HG02759 (cell line): ENCODE results near the gene LGALS3BP.

Source experiments
- ATAC-seq: cut with Tn5 transposase; IDR thresholded peaks from one replicate; pipeline ENCODE4 v1.9.1; 2021; ENCODE audit warnings: mild to moderate bottlenecking, moderate library complexity; ENCODE audit not compliant: unreplicated experiment

The LGALS3BP gene

DNA sequence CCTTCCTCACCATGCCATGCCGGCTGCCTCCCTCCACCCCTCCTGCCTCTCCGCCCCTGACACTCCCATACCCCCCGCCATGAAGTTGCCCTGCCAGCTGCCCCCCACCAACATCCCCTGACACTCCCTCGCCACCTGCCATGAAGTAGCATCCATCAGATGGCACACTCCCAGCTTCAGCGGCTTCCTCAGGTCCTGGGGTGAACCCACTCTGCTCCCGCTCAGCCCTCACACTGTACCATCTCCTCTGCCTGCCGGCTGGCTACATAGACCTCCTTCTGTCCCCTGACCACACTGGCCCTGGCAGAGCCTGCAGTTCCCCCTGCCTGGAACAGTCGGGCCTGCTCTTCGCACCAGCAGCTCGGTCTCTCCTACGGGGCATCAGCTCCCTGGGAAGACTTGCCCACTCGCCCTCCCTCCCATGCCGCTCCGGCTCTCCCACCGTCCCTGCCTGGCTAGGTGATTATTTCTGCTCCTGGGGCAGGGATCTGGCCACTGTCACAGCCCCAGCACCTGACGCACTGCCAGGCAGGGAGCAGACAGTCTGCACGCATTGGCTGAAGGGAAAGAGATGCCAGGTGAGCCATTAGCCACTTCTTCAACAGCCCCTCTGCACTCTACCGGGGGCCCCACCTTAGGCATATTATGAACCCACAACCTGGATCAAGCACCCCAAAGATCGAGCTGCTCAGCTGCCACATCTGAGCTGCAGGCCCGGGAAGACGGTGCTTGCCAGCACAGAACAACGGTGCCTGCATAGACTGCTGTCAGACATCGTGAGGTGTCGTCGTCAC, 20.9 kb upstream of the LGALS3BP start:
- ATAC-seq, result no peak

DNA sequence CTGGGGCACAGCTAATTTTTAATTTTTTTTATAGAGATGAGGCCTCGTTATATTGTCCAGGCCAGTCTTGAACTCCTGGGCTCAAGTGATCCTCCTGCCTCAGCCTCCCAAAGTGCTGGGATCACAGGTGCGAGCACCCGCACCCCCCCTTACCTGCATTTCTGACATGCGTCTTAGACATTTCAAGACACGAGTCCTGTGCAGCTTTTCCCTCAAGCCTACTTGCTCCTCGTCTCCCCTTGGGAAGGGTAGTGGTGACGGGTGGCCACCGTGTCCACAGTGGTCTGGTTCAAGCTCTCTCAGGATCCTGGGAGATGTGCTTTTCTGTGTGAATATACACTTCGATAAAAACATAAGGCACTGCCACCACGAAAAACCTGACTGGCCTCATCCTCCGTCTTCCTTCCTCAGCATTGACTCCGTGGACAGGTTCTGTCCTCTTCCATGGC, 20.2 kb upstream of the LGALS3BP start:
- no peak for ATAC-seq

DNA sequence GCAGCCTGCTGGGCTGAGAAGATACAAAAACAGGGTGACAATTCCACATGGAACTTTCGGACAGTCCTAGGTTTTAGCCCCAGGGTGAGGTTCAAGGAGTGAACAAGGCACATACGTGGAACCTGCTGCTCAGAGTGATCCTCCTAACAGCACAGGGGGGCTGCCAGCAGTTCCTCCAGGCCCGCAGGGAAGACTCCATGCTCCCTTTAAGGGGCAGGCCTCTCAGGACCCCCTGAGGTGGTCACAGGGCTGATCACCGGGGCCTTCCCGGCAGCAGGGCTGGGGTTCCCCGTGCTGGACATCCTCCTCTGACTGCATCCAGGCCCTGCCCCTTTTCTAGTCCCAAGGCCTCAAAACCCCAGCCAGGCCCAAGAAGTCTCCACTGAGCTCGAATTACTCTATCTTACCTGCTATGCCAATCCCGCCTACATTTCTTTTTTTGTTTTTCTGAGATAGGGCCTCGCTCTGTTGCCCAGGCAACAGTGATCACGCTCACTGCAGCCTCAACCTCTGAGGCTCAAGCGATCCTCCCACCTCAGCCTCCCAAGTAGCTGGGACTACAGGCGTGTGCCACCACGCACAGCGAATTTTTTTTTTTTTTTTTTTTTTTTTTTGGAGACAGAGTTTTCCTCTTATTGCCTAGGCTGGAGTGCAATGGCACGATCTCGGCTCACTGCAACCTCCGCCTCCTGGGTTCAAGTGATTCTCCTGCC, 19.5 kb upstream of the LGALS3BP start:
- no peak for ATAC-seq

DNA sequence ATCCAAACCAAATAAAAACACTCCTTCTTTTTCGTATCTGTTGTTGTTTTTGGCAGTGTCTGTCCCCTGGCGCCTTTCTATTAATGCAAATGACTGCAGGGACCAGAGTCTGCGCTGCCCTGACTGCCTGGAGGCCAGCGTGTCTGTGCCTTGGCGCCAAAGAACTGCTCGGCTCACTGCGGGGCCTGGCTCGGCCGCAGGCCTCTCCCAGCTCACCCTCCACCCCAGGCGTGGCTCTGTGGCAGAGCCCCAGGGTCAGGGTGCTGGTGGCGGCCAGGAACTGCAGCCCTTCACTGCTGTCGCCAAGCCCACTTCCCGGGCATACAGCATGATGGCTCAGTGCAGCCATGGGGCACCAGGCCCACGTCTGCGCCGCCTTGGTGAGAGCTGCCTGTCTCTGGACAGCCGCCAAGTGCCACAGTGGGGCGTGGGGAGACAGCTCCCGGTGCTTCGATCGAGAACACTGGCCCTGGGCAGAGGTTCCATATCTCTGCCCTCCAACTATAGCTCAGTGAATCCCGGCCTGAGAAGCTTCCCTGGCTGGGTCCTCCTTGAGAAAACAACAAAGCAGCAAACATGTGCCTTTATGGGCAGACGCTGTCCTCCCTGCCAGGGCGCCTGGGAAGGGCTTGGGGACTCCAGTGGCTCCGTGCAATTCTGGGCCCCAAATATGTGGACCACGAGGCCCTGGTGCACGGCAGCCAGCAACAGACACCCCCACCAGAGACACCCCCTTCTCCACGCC, 18.8 kb upstream of the LGALS3BP start:
- ATAC-seq, result no peak

DNA sequence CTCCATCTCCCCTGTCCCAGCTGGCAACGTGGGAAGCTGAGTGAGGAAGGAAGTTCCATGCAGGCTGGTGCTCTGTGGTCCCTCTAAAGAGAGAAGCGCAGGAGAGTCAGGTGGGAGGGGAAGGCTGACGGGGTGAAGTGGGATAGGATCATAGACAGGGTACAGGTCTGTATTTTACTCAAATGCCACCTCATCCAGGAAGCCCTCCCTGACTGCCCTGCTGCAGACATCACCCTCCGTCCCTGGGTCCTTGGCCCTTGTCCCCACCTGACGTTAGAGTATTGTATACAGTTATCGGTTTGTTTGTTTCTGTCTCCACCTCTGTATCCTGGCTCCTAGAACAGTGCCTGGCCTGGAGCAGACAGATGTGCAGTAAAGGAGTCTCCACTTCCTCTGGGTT, 18.2 kb upstream of the LGALS3BP start:
- no peak for ATAC-seq

DNA sequence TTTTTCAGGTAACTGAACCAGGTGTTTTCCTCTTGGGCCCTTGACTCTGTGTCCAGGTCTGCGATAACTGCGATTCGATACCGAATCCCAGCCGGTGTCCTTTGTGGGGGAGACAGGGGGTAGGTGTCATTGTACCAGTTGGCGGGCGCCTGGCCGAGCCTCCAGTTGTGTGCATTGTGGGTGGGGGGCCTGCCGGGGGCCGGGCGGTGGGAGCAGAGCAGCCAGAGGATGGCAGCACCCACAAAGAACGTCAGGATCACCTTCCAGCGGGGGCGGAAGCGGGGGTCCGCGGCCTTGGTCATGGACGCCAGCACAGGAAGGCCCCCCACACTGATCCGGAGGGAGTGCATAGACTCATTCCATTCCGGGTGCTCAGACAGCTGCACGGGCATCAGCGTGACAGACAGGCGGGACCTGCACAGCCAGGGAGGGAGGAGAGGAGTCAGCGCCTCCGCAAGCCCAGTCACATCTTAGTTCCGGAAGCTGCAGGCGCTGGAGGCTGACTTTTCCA, 17.6 kb upstream of the LGALS3BP start:
- ATAC-seq, result no peak

DNA sequence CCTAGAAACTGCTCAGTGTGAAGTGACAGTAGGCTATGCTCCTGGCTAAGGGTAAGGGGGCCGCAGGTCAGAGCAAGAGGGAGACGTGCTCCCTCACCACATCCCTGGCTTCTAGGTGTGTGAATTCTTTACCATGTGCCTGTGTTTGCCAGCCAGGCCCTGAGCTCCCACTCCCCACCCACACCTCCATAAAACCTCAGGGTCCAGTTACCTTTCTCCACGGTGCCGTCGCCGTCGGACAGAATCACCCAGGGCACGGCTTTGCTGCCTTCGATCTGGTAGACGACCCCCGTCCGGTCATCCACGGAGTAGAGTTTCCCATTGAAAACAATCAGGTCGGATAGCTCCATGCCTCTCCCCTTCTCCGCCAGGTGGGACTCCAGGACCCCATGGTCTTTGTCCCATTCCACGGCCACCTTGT, 17.1 kb upstream of the LGALS3BP start:
- ATAC-seq, result no peak

DNA sequence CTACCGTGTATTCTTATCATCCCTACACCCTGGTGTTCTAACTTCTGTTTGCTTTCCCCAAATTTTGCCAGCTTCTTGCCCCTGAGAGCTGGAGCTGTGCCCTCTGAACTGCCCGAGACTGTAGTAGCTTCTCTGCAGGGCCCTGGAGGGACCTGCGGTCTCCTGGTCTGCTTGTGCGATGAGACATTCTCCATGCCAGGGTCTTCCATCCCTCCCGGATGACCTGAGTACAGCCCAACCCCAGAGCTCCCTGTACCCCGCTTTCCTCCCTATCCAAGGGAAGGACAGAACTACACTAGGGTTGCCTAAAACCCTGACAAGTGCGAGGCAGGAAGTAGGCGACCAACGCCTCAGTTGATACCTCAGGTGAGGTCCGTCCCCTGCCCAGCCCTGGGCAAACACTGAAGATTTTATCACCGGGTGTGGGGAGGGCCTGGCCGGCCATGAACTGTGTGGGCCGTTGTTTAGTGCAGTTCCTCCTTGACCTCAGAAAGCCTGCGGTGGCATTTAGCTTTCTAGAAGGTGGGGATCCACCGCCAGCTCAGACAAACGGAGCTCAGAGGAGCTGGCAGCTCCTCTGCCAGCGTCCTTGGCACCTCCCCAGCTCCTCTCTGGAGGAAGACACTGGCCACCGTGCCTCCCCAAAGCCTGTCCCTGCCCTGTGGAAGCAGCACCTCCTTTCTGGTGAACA, 16.2 kb upstream of the LGALS3BP start:
- ATAC-seq, result no peak

DNA sequence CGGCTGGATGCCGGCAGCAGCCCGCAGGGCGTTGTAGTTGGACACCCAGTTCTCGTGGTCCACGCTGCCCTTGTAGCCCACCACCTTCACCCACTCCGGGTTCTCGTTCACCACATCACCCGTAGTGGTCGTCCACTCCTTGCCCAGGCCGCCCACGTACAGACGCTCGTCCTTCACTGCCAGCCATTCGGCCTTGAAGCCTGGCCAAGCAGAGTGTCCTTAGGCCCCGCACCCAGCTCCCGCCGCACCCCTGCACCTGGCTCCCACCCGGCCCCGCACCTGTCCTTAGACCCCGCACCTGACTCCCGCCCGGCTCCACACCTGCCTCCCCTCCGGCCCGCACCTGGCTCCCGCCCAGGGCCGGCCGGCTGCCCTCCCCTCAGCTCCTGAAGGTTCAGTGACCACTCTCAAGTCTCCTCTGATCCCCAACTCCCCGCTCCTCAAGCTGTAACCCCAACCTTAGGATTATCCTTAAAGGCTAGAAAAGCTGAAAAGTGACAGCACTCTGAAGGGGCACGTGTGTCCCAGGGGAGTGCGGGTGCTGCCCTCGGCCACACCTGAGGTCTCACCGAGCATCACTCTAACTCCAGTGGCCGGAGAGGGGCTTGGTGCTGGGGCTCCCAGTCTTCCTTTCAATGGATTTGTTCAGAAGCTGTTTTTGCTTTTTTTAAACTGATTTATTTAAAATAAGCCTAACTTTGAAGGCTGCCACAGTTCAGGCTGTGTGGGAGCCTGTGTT, 15.5 kb upstream of the LGALS3BP start:
- no peak for ATAC-seq

DNA sequence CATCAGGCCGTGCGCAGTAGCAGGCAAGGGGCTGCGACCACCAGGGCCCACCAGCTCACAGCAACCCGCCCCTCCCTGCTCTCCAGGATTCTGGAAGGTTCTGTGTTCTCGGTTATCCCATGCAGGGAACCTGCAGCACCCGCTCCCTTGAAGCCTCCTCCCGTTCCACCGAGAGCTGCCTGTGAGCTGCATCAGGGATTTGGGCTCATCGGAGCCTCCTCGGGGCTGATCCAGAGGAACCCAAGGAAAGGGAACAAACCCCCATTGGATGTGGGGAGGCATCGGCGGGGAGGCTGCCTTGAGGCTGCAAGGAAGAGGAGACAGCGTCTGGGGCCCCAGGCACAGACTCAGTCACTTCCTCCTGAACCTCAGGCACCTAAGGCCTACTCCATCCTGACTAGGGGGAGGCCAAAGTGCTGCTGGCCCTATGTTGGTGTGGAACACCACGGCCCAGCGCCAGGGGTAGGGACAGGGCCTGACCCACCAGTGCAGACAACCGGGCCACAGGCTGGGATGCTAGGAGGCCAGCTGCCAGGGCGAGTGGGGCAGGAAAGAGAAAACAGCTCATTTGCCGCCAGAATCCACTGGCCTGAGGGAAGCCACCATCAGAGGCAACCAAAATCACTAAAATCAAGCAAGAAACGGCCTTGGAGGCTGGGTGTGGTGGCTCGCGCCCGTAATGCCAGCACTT, 14.4 kb upstream of the LGALS3BP start:
- no peak for ATAC-seq

DNA sequence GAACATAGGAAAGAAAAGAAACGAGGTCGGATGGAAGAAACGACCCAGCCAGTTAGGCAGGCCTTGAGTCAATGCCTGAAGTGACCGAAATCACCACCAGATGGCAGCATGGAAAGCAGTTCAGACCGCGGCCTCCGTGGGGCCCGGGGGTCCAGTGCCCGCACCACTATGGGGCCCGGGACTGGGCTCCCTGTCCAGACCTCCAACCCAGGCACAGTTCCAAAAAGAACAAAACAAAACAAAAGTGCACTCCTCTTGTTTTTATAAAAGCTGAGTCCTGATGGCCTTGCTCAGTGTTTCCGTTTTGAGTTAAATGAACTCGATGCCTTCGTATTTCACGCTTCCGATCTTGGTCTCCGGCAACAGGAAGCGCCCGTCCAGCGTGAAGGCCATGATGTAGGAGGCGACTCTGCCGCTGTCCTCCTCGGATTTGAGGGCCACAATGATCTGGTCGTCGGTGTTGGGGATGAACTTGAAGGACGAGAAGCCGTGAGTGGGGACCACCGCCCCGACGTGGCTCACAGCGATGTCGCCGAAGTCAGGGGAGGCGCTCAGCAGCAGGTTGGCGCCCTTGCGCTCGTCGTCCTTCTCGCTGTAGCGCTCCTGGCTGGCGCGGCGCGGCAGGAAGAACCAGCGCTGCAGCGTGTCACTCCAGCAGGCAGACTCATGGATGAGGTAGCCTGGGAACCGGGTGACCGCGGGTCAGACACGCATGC, 13.7 kb upstream of the LGALS3BP start:
- ATAC-seq, result no peak

DNA sequence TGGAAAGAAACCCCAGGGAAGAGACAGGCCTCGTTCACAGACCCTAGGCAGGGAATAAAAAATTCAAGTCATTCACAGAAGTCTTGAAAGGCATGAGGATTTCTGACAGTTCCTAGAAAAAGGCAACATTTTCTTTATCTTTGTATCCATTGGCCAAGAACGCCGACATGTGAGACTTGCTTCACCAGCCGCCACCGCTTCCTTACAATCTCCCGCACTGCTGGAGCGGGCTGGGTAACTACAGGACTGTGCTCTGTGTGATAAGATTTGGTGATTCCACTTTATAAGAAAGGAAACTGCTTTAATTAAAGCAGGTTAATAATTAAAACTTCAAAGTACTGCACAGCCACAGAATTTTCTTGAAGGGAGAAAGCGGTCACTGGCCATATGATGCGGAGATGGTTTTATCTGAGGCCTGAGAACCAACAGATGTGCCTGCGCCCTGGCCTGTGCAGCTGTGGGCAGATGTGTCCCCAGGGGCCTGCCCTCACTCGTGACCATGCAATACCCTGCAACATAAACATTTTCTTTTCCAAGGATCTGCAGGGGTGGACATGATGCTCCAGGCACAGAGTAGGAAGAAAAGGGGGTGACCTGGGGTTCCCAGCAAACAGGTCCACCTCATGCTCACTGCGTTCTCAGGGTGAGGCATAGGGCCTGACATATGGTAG, 13.0 kb upstream of the LGALS3BP start:
- ATAC-seq, result no peak

DNA sequence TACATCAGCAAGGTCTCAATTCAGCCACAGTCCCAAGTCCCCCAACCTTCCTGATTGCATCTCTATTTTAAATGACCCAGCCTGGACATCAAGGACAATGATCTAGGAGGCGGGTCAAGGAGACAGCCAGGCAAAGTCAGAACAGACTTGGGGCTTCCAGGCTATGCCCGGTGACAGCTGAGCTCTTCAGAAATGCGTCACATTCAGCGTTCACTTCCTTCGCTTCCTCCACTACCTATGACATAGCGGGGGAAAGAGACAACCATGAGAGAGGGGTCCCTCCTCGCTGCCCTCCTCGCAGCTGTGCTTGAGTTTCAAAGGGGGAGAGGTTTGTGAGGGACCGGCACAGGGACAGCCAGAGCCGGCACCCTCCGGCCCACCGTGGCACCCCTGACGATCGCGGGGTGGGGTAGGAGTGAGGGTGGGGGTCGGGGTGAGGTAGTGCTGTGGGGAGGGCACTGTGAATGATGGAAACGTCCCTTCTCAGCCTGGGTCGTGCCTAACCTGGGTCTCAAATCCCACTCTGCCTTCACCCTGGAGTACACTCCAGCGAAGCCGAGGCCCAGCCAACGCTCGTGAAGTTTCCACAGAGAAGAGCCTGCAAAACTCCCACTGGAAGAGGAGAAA, 12.3 kb upstream of the LGALS3BP start:
- ATAC-seq, result no peak

DNA sequence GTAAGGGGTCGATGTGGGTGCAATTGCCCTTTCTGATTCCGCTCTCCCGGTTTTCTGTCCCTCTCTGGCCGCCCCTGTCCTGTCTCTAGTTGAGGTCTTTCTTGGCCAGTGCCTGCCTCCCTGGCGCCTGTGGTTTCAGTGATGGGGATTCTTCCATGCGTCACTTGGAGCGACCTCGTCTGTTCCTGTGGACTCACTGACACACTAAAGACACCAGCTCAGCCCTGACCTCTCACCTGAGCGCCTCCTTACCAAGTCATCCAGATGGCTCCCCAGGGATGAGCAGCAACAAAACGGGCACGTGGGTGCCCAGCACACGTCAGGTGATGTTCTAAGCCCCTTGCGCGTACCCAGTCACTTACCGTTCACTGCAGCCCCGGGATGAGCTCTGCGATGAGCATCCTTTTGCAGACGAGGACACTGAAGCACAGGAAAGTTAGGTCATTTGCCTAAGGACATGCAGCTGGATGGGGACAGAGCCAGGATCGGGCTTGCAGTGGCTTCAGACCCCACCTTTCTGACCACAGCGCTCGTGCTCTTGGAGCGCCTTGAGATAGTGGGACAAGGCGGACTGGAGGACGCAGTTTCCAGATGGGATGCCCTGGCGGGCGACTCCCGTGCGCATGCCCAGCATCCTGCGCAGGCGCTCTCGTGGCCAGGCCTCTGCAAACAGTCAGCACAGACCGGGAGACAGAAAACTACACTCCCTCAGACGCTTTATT, 11.5 kb upstream of the LGALS3BP start:
- no peak for ATAC-seq

DNA sequence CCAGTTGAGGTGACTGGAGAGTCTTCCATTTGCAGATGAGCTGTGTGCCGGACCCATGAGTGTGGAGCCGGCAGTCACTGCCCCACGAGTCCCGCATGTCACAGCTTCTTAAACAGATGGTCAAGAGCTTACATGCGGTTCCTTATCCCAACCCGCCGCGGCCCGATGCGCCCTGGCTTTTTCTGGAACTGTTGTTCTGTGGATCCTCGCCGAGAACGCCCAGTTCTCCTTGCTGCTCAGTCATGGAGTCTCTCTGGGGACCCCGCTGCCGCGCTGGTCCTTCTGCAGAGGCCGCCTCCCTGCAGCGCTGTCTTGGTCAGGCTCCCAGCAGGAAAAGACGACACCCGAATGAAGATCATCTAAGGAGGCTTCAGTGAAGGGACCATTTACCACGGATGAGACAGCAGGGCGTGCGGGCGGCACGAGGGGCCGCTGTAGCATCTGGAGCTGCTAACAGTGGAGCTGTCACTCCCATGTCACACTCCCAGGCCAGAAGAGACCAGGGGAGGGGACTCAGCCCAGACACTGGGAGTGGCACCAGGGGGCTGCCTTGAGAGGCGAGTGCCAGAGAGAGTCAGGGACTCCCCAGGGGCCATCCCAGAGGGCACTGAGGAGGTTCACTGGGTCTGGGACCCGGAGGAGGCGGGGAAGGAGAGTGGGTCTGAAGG, 10.8 kb upstream of the LGALS3BP start:
- no peak for ATAC-seq

DNA sequence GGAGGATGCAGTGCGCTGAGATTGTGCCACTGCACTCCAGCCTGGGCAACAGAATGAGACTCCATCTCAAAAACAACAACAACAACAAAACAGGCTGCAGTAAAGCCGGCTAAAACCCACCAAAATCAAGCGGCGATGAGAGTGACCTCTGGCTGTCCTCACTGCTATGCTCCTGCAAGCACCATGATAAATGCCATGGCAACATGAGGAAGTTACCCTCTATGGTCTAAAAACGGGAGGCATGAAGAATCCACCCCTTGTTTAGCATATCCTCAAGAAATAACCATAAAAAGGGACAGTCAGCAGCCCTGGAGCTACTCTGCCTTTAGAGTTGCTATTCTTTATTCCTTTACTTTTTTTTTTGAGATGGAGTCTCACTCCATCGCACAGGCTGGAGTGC, 8.4 kb upstream of the LGALS3BP start:
- no peak for ATAC-seq
